ENCODE measurements around the gene TESPA1.

TESPA1 gene

GRCh38 chr12:54984658-54985376 is at the start of gene TESPA1:
Gene TESPA1 (minus strand): TSS chr12:54984762. CDS start chr12:54974562, 10,200 bp downstream.
- no peak within 1 kb of the TSS for H3K4me3 ChIP-seq (ENCODE audit: low read depth, low read length)
- H3K9ac ChIP-seq (ENCODE audit: low read length) = no peak within 1 kb of the TSS
- H3K27ac ChIP-seq (ENCODE audit: low read depth, low read length) = no peak within 1 kb of the TSS
- H3K4me1 ChIP-seq (ENCODE audit: control insufficient read depth, insufficient read depth, low read length) = no peaks in the 10 kb centered on the region
- H3K36me3 ChIP-seq (ENCODE audit: control insufficient read depth, insufficient read depth, low read length) = no peaks in the 10 kb centered on the region
- no peaks in the 10 kb centered on the region for H3K9me3 ChIP-seq (ENCODE audit: control insufficient read depth, insufficient read depth, low read depth, low read length)
- no peaks in the 10 kb centered on the region for H3K27me3 ChIP-seq (ENCODE audit: control insufficient read depth, insufficient read depth, low read length)

- Histone ChIP-seq H3K9ac (ENCODE audit: low read length) (no peak overlapping the region), H3K27me3 (ENCODE audit: control insufficient read depth, insufficient read depth, low read length) (no peaks in the 10 kb centered on the region), H3K9me3 (ENCODE audit: control insufficient read depth, insufficient read depth, low read depth, low read length) (no peaks in the 10 kb centered on the region), H3K27ac (ENCODE audit: low read depth, low read length) (no peak overlapping the region), H3K4me3 (ENCODE audit: low read depth, low read length) (no peak overlapping the region), H3K36me3 (ENCODE audit: control insufficient read depth, insufficient read depth, low read length) (no peaks in the 10 kb centered on the region), H3K4me1 (ENCODE audit: control insufficient read depth, insufficient read depth, low read length) (peaks cover 11% of the 10 kb centered on the region)
Measured at GRCh38 chr12:55034218-55034617, 49.7 kb upstream of the TESPA1 start.

- Histone ChIP-seq H3K4me1 (ENCODE audit: control insufficient read depth, insufficient read depth, low read length) (no peaks in the 10 kb centered on the region), H3K27ac (ENCODE audit: low read depth, low read length) (no peak overlapping the region), H3K36me3 (ENCODE audit: control insufficient read depth, insufficient read depth, low read length) (no peaks in the 10 kb centered on the region), H3K4me3 (ENCODE audit: low read depth, low read length) (no peak overlapping the region), H3K9ac (ENCODE audit: low read length) (no peak overlapping the region), H3K9me3 (ENCODE audit: control insufficient read depth, insufficient read depth, low read depth, low read length) (no peaks in the 10 kb centered on the region), H3K27me3 (ENCODE audit: control insufficient read depth, insufficient read depth, low read length) (peaks cover 16% of the 10 kb centered on the region; the same call in 1 of the 2 replicates)
Measured at GRCh38 chr12:55025508-55025907, 40.9 kb upstream of the TESPA1 start.

GRCh38 chr12:55024575-55024974 is 40.0 kb upstream of the TESPA1 start:
- Histone ChIP-seq H3K27ac (ENCODE audit: low read depth, low read length) (no peak overlapping the region), H3K4me3 (ENCODE audit: low read depth, low read length) (no peak overlapping the region), H3K9ac (ENCODE audit: low read length) (no peak overlapping the region), H3K9me3 (ENCODE audit: control insufficient read depth, insufficient read depth, low read depth, low read length) (no peaks in the 10 kb centered on the region), H3K27me3 (ENCODE audit: control insufficient read depth, insufficient read depth, low read length) (peaks cover 20% of the 10 kb centered on the region), H3K4me1 (ENCODE audit: control insufficient read depth, insufficient read depth, low read length) (no peaks in the 10 kb centered on the region), H3K36me3 (ENCODE audit: control insufficient read depth, insufficient read depth, low read length) (no peaks in the 10 kb centered on the region)

- no peaks in the 10 kb centered on the region for H3K9me3 ChIP-seq (ENCODE audit: control insufficient read depth, insufficient read depth, low read depth, low read length)
- peaks cover 12% of the 10 kb centered on the region for H3K4me1 ChIP-seq (ENCODE audit: control insufficient read depth, insufficient read depth, low read length)
- peak within 1 kb of the TSS; percentile 43 for H3K4me3 ChIP-seq (ENCODE audit: low read depth, low read length)
- H3K36me3 ChIP-seq (ENCODE audit: control insufficient read depth, insufficient read depth, low read length) = no peaks in the 10 kb centered on the region
- no peak within 1 kb of the TSS for H3K9ac ChIP-seq (ENCODE audit: low read length)
- H3K27ac ChIP-seq (ENCODE audit: low read depth, low read length) = no peak within 1 kb of the TSS
- peaks cover 17% of the 10 kb centered on the region for H3K27me3 ChIP-seq (ENCODE audit: control insufficient read depth, insufficient read depth, low read length)
Measured at GRCh38 chr12:55019784-55020183, 35.2 kb upstream of the TESPA1 start, which contains the start of gene NEUROD4. Gene NEUROD4 (plus strand): TSS chr12:55019974. CDS start chr12:55026440, 6,466 bp downstream.

GRCh38 chr12:55017416-55017925 is 32.9 kb upstream of the TESPA1 start:
- peaks cover 18% of the 10 kb centered on the region for H3K9me3 ChIP-seq (ENCODE audit: control insufficient read depth, insufficient read depth, low read depth, low read length)
- H3K27ac ChIP-seq (ENCODE audit: low read depth, low read length) = no peak overlapping the region
- no peak overlapping the region for H3K9ac ChIP-seq (ENCODE audit: low read length)
- peaks cover 12% of the 10 kb centered on the region for H3K4me1 ChIP-seq (ENCODE audit: control insufficient read depth, insufficient read depth, low read length)
- no peaks in the 10 kb centered on the region for H3K36me3 ChIP-seq (ENCODE audit: control insufficient read depth, insufficient read depth, low read length)
- H3K4me3 ChIP-seq (ENCODE audit: low read depth, low read length) = no peak overlapping the region
- peaks cover 17% of the 10 kb centered on the region for H3K27me3 ChIP-seq (ENCODE audit: control insufficient read depth, insufficient read depth, low read length)

GRCh38 chr12:55008944-55009585 is 24.5 kb upstream of the TESPA1 start:
- no peaks in the 10 kb centered on the region for H3K27me3 ChIP-seq (ENCODE audit: control insufficient read depth, insufficient read depth, low read length)
- peaks cover 15% of the 10 kb centered on the region for H3K9me3 ChIP-seq (ENCODE audit: control insufficient read depth, insufficient read depth, low read depth, low read length)
- H3K4me1 ChIP-seq (ENCODE audit: control insufficient read depth, insufficient read depth, low read length) = peaks cover 15% of the 10 kb centered on the region

GRCh38 chr12:55002355-55002754 is 17.8 kb upstream of the TESPA1 start:
- Histone ChIP-seq H3K36me3 (ENCODE audit: control insufficient read depth, insufficient read depth, low read length) (no peaks in the 10 kb centered on the region), H3K9me3 (ENCODE audit: control insufficient read depth, insufficient read depth, low read depth, low read length) (no peaks in the 10 kb centered on the region), H3K9ac (ENCODE audit: low read length) (no peak overlapping the region), H3K4me3 (ENCODE audit: low read depth, low read length) (no peak overlapping the region), H3K4me1 (ENCODE audit: control insufficient read depth, insufficient read depth, low read length) (peaks cover 18% of the 10 kb centered on the region), H3K27me3 (ENCODE audit: control insufficient read depth, insufficient read depth, low read length) (no peaks in the 10 kb centered on the region), H3K27ac (ENCODE audit: low read depth, low read length) (no peak overlapping the region)

More at GRCh38 chr12:55008944-55009585, 24.5 kb upstream of the TESPA1 start:
- no peak overlapping the region for H3K27ac ChIP-seq (ENCODE audit: low read depth, low read length)
- H3K9ac ChIP-seq (ENCODE audit: low read length) = no peak overlapping the region
- H3K36me3 ChIP-seq (ENCODE audit: control insufficient read depth, insufficient read depth, low read length) = no peaks in the 10 kb centered on the region
- H3K4me3 ChIP-seq (ENCODE audit: low read depth, low read length) = no peak overlapping the region

GRCh38 chr12:55001198-55001868 is 16.8 kb upstream of the TESPA1 start:
- peaks cover 28% of the 10 kb centered on the region for H3K4me1 ChIP-seq (ENCODE audit: control insufficient read depth, insufficient read depth, low read length)
- H3K36me3 ChIP-seq (ENCODE audit: control insufficient read depth, insufficient read depth, low read length) = no peaks in the 10 kb centered on the region
- no peak overlapping the region for H3K27ac ChIP-seq (ENCODE audit: low read depth, low read length)
- no peaks in the 10 kb centered on the region for H3K9me3 ChIP-seq (ENCODE audit: control insufficient read depth, insufficient read depth, low read depth, low read length)
- H3K4me3 ChIP-seq (ENCODE audit: low read depth, low read length) = no peak overlapping the region
- H3K9ac ChIP-seq (ENCODE audit: low read length) = no peak overlapping the region
- H3K27me3 ChIP-seq (ENCODE audit: control insufficient read depth, insufficient read depth, low read length) = no peaks in the 10 kb centered on the region

- Histone ChIP-seq H3K27ac (ENCODE audit: low read depth, low read length) (peak overlapping the region; percentile 90), H3K4me3 (ENCODE audit: low read depth, low read length) (no peak overlapping the region), H3K4me1 (ENCODE audit: control insufficient read depth, insufficient read depth, low read length) (peaks cover 31% of the 10 kb centered on the region), H3K36me3 (ENCODE audit: control insufficient read depth, insufficient read depth, low read length) (no peaks in the 10 kb centered on the region), H3K9ac (ENCODE audit: low read length) (no peak overlapping the region), H3K9me3 (ENCODE audit: control insufficient read depth, insufficient read depth, low read depth, low read length) (no peaks in the 10 kb centered on the region), H3K27me3 (ENCODE audit: control insufficient read depth, insufficient read depth, low read length) (no peaks in the 10 kb centered on the region)
Measured at GRCh38 chr12:54998958-54999510, 14.5 kb upstream of the TESPA1 start.

Data from HUES6 (cell line).